Ishikawa (cell line): ENCODE measurements around the gene SDCCAG8.

Source experiments
- RAD21 ChIP-seq: IDR thresholded peaks from 2 replicates; pipeline ENCODE4 v1.6.1; 2012; ENCODE audit warnings: low read depth
- TF ChIP-seq, protein P1 (sequence below): IDR thresholded peaks from 2 replicates; pipeline ENCODE4 v1.6.1; 2012

DNA sequence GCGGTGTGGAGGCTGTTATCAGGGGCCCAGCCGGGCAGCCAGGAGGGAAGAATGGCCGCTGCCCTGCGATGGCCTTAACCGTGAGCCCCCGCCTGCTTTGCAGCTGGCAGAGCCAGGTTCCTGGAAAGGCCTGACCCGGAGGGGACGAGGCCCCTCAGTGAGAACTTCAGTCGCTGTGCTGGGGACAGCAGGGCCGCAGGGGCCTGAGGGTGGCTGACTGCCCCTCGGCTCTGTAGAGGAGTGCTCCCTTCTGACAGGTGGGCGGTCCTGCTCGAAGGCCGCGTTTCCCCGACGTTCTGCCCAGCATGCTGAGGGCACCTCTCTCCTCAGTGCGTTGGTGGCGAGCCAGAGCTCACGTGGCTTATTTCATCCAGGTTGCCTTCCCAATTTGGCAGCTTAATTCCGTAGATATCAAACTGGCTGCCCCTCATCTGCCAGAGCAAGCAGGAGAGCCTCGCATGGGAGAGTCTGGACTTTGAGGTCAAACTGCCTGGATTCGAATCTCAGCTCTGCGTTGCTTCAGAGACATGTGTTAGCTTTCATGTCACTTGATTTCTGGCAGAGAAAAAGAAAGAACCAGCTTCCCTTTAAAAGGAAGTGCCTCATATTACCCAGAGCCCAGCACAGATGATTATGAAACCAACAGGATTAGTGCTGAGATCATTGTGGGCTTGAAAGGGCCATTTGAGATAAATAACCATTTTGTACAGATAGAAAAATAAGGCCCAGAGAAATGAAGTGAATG is 239.8 kb downstream of the SDCCAG8 start:
- no peak for TF ChIP-seq RAD21
- TF ChIP-seq, protein P1, sequence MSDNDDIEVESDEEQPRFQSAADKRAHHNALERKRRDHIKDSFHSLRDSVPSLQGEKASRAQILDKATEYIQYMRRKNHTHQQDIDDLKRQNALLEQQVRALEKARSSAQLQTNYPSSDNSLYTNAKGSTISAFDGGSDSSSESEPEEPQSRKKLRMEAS = no peak
